Measurements from ENCODE around the gene A2M. TPM values are rescaled to one million over a fixed set of nuclear protein-coding genes. Genes with fewer than 3 reads are reported as not detected.

A2M gene
- total RNA-seq, 4 donors from 2014 or later: 47.6 to 84.4 (median 54.8) TPM

GRCh38 chr12:9127484-9127883 lies 11.8 kb upstream of the A2M start:
- Histone ChIP-seq H3K27me3 (no peaks in the 10 kb centered on the region), H3K27ac (no peak overlapping the region), H3K4me1 (peaks cover 12% of the 10 kb centered on the region), H3K4me3 (no peak overlapping the region), H3K9me3 (no peaks in the 10 kb centered on the region), H3K36me3 (no peaks in the 10 kb centered on the region)
- TF ChIP-seq EP300 (IDR thresholded peaks at IDR 0.05) (no peak), POLR2AphosphoS5 (IDR thresholded peaks at IDR 0.05) (no peak), POLR2A (IDR thresholded peaks at IDR 0.05) (no peak), CTCF (IDR thresholded peaks at IDR 0.05) (no peak)
- DNase-seq (ENCODE audit: low spot score in 2 of 2): no peak
- over 99% methylated on average over 18 of the region's 21 CpGs for WGBS

- Histone ChIP-seq H3K27ac (peak overlapping the region; percentile 29), H3K9me3 (no peaks in the 10 kb centered on the region), H3K27me3 (no peaks in the 10 kb centered on the region), H3K4me1 (peaks cover 12% of the 10 kb centered on the region), H3K4me3 (peak overlapping the region; percentile 29), H3K36me3 (no peaks in the 10 kb centered on the region)
- DNase-seq (ENCODE audit: low spot score in 2 of 2): no peak
- TF ChIP-seq CTCF (IDR thresholded peaks at IDR 0.05) (no peak), POLR2AphosphoS5 (IDR thresholded peaks at IDR 0.05) (no peak), POLR2A (IDR thresholded peaks at IDR 0.05) (no peak), EP300 (IDR thresholded peaks at IDR 0.05) (no peak)
- 100% methylated on average over 2 of the region's 16 CpGs for WGBS
These were observed 8.8 kb upstream of the A2M start for GRCh38 chr12:9124383-9125031.

GRCh38 chr12:9123781-9124382 lies 8.2 kb upstream of the A2M start:
- no peak for DNase-seq (ENCODE audit: low spot score in 2 of 2)
- no peaks in the 10 kb centered on the region for H3K9me3 ChIP-seq
- H3K27me3 ChIP-seq: no peaks in the 10 kb centered on the region
- peak overlapping the region; percentile 29 for H3K27ac ChIP-seq
- TF ChIP-seq POLR2AphosphoS5 (IDR thresholded peaks at IDR 0.05): no peak
- TF ChIP-seq CTCF (IDR thresholded peaks at IDR 0.05): no peak
- TF ChIP-seq EP300 (IDR thresholded peaks at IDR 0.05): no peak
- no peak for TF ChIP-seq POLR2A (IDR thresholded peaks at IDR 0.05)
- H3K4me3 ChIP-seq: peak overlapping the region; percentile 29
- H3K4me1 ChIP-seq: peaks cover 13% of the 10 kb centered on the region
- H3K36me3 ChIP-seq: no peaks in the 10 kb centered on the region
- WGBS: 67% methylated on average over 13 of the region's 14 CpGs

- Histone ChIP-seq H3K4me3 (no peak overlapping the region), H3K27ac (no peak overlapping the region), H3K4me1 (peaks cover 17% of the 10 kb centered on the region), H3K36me3 (no peaks in the 10 kb centered on the region), H3K9me3 (no peaks in the 10 kb centered on the region), H3K27me3 (no peaks in the 10 kb centered on the region)
- WGBS: 59% methylated on average over 3 of the region's 3 CpGs
- TF ChIP-seq CTCF (IDR thresholded peaks at IDR 0.05): no peak
- no peak for TF ChIP-seq POLR2AphosphoS5 (IDR thresholded peaks at IDR 0.05)
- TF ChIP-seq EP300 (IDR thresholded peaks at IDR 0.05): no peak
- no peak for TF ChIP-seq POLR2A (IDR thresholded peaks at IDR 0.05)
- no peak for DNase-seq (ENCODE audit: low spot score in 2 of 2)
These were observed 6.4 kb upstream of the A2M start for GRCh38 chr12:9122091-9122609.

- DNase-seq (ENCODE audit: low spot score in 2 of 2): no peak
- Histone ChIP-seq H3K4me1 (peaks cover 23% of the 10 kb centered on the region), H3K27ac (no peak overlapping the region), H3K9me3 (no peaks in the 10 kb centered on the region), H3K36me3 (no peaks in the 10 kb centered on the region), H3K4me3 (no peak overlapping the region), H3K27me3 (no peaks in the 10 kb centered on the region)
- no peak for TF ChIP-seq CTCF (IDR thresholded peaks at IDR 0.05)
- no peak for TF ChIP-seq EP300 (IDR thresholded peaks at IDR 0.05)
- TF ChIP-seq POLR2AphosphoS5 (IDR thresholded peaks at IDR 0.05): no peak
- TF ChIP-seq POLR2A (IDR thresholded peaks at IDR 0.05): no peak
- WGBS: 88% methylated on average over 10 of the region's 10 CpGs
These were observed 4.9 kb upstream of the A2M start for GRCh38 chr12:9120487-9121184.

All from suprapubic skin (tissue), 4 donors.